Testis (tissue), 3 donors: ENCODE results near the gene DPF3. TPM values are rescaled to one million over a fixed set of nuclear protein-coding genes. Genes with fewer than 3 reads are reported as not detected.

Source experiments
- DNase-seq: peaks from one replicate; pipeline ENCODE4 v3.0.0-alpha.2; 2019
- H3K27ac ChIP-seq, 2 donors: fragments of 200-600 bp; sonication (generic); one replicate each; pipeline ENCODE4 v1.5.1; 2019
- H3K27me3 ChIP-seq: fragments of 200-600 bp; sonication (generic); one replicate; pipeline ENCODE4 v1.5.1; 2019
- H3K36me3 ChIP-seq: fragments of 200-600 bp; sonication (generic); one replicate; pipeline ENCODE4 v1.5.1; 2017; ENCODE audit warnings: low read depth; ENCODE audit errors: missing control alignments
- H3K4me1 ChIP-seq: fragments of 200-600 bp; sonication (generic); one replicate; pipeline ENCODE4 v1.5.1; 2019
- H3K4me3 ChIP-seq, 2 donors: fragments of 200-600 bp; sonication (generic); one replicate each; pipeline ENCODE4 v1.5.1; 2017 to 2019
- H3K9me3 ChIP-seq: fragments of 200-600 bp; sonication (generic); one replicate; pipeline ENCODE4 v1.5.1; 2017
- POLR2A ChIP-seq: fragments of 450-650 bp; IDR thresholded peaks from one replicate; pipeline ENCODE4 v1.6.1; 2017; ENCODE audit warnings: antibody characterized with exemption, mild to moderate bottlenecking, moderate library complexity
- WGBS, 2 donors: methylation state at CpG; one replicate each; pipeline ENCODE4 v1.1.5; 2018; 5-methylcytosine and 5-hydroxymethylcytosine counted together
- intact Hi-C: fragments of 100-400 bp; cut with DNase I; formaldehyde crosslinking; loops from one replicate; pipeline ENCODE4 v1.15.1; 2023; ENCODE audit warnings: low total_unique reads
- polyA plus RNA-seq: library from polyadenylated mRNA; stranded (reverse); fragments of 350-450 nt; fragmentation: Illumina TruSeq; extraction: RNeasy Lipid Tissue Mini Kit (QIAGEN cat#74804); gene quantifications from one replicate; pipeline ENCODE4 v1.2.3, GENCODE V29; 2014; ENCODE audit warnings: low read depth, low replicate concordance; ENCODE audit not compliant: insufficient read depth
- total RNA-seq, 2 donors: library from RNA; depleted of rRNA; stranded (reverse); fragments of >200 nt; gene quantifications; one replicate each; pipeline ENCODE4 v1.2.3, GENCODE V29; 2016
- TF ChIP-seq, protein P1 (sequence below), 3 experiments: fragments of 450-650 bp in 2 of 3; fragments of 200-600 bp in 1 of 3; sonication (generic) in 1 of 3; IDR thresholded peaks; one replicate each; pipeline ENCODE4 v1.5.1; 2016 to 2019; ENCODE audit warnings: antibody characterized with exemption in 3 of 3, mild to moderate bottlenecking in 2 of 3, moderate library complexity in 1 of 3

Gene DPF3
- total and polyA plus RNA-seq, 3 donors from 2014 or later, result 14.6 to 41.6 (median 26.4) TPM

DNA sequence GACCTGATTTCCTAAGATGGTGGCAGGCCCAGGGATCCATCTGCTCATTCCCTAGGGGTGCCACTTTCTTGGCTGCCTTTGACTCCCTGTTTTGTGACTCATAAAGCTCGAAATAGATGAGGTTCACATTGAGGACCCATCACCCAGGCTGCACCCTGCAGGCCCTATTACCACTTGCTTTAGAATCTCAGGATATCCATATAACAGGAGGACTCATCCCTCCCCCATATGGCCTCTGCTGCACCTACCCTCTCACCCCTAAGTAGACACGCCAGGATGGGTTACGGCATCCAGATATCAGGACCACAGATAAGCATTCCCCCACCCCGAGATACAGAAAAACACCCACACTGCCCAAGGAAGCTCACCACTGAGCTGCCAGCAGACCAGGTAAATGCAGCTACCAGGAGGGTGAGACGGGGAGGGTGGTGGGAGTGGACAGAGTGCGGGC, 155.7 kb downstream of the DPF3 start:
- 79 to 87% methylated on average over 6 of the region's 6 CpGs for WGBS, 2 donors
- H3K9me3 ChIP-seq, result no peaks in the 10 kb centered on the region
- no peak overlapping the region for H3K27ac ChIP-seq
- peaks cover 11% of the 10 kb centered on the region for H3K4me1 ChIP-seq
- H3K27me3 ChIP-seq, result no peaks in the 10 kb centered on the region
- H3K4me3 ChIP-seq, result no peak overlapping the region
- no peak for DNase-seq
- no peaks in the 10 kb centered on the region for H3K36me3 ChIP-seq
- TF ChIP-seq, protein P1, sequence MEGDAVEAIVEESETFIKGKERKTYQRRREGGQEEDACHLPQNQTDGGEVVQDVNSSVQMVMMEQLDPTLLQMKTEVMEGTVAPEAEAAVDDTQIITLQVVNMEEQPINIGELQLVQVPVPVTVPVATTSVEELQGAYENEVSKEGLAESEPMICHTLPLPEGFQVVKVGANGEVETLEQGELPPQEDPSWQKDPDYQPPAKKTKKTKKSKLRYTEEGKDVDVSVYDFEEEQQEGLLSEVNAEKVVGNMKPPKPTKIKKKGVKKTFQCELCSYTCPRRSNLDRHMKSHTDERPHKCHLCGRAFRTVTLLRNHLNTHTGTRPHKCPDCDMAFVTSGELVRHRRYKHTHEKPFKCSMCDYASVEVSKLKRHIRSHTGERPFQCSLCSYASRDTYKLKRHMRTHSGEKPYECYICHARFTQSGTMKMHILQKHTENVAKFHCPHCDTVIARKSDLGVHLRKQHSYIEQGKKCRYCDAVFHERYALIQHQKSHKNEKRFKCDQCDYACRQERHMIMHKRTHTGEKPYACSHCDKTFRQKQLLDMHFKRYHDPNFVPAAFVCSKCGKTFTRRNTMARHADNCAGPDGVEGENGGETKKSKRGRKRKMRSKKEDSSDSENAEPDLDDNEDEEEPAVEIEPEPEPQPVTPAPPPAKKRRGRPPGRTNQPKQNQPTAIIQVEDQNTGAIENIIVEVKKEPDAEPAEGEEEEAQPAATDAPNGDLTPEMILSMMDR (IDR thresholded peaks at IDR 0.05), result no peak
- no peak for TF ChIP-seq POLR2A
- intact Hi-C loops, result no loop called here

DNA sequence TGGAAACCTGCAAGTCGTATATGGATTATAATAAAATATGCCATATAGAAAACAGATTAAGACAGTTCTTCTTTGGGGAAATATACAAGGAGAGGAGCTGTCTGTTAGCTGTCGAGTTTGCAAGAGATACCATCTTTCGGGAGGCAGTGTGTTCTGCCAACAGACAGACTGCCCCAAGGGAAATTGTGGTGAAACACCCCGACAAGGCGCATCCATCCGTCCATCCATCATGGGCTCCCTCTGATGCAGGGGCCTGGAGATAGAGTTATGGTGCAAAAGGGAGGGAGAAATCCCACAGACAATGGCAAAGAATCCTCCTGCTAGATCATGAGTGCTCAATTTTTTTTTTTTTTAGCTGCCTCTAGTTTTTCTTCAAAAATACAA, 156.3 kb downstream of the DPF3 start:
- Histone ChIP-seq H3K36me3 (no peaks in the 10 kb centered on the region), H3K9me3 (no peaks in the 10 kb centered on the region), H3K27ac (no peak overlapping the region), H3K4me1 (peaks cover 4% of the 10 kb centered on the region), H3K27me3 (no peaks in the 10 kb centered on the region), H3K4me3 (no peak overlapping the region)
- intact Hi-C loops, result no loop called here
- 71 to 82% methylated on average over 6 of the region's 6 CpGs for WGBS, 2 donors
- no peak for TF ChIP-seq POLR2A
- TF ChIP-seq, protein P1 (IDR thresholded peaks at IDR 0.05), result no peak
- no peak for DNase-seq

DNA sequence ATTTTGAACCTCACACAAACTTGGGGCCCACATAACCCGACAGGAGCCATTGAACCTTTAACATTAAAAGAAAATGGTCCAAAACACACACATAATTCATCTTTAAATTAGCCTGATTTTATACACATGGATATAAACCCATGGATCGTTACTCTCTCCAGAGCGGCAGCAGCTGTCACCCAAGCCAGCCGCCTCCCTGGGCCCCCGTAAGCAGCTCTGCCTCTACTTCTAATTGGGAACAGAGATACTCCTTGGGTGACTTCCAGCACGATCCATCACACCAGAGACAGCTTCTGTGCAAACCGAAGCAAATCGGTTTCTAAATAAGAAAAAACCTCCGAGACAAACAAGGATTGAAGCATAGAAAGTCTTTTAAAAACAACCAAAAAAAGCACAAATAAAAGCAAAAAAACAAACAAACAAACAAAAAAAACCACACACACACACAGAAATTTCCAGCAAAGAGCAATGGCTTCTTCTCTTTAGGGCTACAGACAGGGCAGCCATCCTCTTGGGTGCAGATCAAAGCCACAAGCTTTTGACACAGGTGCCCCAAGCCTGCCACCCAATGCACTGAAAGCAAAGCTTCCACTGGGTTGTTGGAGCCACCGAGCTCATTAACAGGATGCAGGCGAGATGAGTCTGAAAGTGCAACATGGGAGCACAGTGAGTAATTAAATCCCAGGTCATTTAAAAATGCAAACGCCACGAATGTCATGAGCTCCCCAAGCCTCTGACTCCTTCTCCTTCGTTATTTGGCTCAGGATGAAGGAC, 156.9 kb downstream of the DPF3 start:
- H3K27ac ChIP-seq, result no peak overlapping the region
- H3K36me3 ChIP-seq, result no peaks in the 10 kb centered on the region
- no peaks in the 10 kb centered on the region for H3K4me1 ChIP-seq
- WGBS, 2 donors, result 78 to 88% methylated on average over 14 of the region's 14 CpGs
- intact Hi-C loops, result no loop called here
- H3K27me3 ChIP-seq, result no peaks in the 10 kb centered on the region
- no peaks in the 10 kb centered on the region for H3K9me3 ChIP-seq
- no peak overlapping the region for H3K4me3 ChIP-seq
- no peak for DNase-seq
- TF ChIP-seq, protein P1 (IDR thresholded peaks at IDR 0.05), result no peak
- TF ChIP-seq POLR2A, result no peak

DNA sequence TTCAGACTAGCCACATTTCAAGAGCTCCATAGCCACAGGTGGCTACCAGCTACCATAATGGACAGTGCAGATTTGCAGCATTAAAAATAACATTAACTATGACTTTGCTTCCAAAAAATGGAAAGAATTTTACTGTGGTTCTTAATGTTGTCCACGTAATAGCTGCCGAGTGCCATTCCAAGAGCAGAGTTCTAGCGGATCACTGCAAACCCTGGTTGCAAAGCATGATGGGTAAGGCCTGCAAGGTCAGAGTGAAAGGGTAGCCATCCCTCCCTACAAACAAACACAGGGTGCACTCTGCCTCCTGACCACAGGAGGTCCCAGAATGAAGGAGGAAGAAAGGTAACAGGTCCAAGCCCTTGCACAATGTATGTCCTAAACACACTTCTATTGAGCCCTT, 157.6 kb downstream of the DPF3 start:
- DNase-seq, result no peak
- intact Hi-C loops, result no loop called here
- Histone ChIP-seq H3K27me3 (no peaks in the 10 kb centered on the region), H3K27ac (no peak overlapping the region), H3K4me1 (no peaks in the 10 kb centered on the region), H3K9me3 (no peaks in the 10 kb centered on the region), H3K4me3 (no peak overlapping the region), H3K36me3 (no peaks in the 10 kb centered on the region)
- 84 to 86% methylated on average over 3 of the region's 3 CpGs for WGBS, 2 donors
- TF ChIP-seq, protein P1 (IDR thresholded peaks at IDR 0.05), result no peak
- TF ChIP-seq POLR2A, result no peak
